ENCODE data around the gene JPH2.
"Not testable (repeated sequence)": the region's sequence is repeated elsewhere in the genome, so short reads cannot be mapped to it uniquely, and the experiment has no call there.

JPH2 gene

DNA sequence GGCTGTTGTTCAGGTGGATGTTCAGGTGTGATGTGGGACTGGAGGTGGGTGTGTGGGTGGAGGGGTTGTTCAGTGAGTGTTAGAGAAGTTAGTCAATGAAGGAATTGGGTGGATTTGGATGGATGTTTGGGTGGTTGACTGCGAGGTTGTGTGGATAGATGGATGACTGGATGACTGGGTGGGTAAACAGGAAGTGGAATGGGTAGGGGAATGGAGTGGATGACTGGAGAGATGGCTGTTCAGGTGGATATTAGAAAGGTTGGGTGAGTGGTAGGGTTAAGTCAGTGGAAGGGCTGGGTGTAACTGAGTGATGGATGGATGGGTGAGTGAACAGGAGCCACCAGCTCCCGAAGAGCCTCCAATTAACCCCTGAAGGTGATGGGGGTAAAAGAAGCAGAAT lies 27.9 kb downstream of the JPH2 start:
- DNase-seq (ENCODE audit: low read depth): no peak

- DNase-seq (ENCODE audit: low read depth): no peak
Measured at GRCh38 chr20:44157061-44157460, 29.9 kb downstream of the JPH2 start.

- no peak for DNase-seq (ENCODE audit: low read depth)
Measured at GRCh38 chr20:44154521-44155001, 32.4 kb downstream of the JPH2 start.

DNA sequence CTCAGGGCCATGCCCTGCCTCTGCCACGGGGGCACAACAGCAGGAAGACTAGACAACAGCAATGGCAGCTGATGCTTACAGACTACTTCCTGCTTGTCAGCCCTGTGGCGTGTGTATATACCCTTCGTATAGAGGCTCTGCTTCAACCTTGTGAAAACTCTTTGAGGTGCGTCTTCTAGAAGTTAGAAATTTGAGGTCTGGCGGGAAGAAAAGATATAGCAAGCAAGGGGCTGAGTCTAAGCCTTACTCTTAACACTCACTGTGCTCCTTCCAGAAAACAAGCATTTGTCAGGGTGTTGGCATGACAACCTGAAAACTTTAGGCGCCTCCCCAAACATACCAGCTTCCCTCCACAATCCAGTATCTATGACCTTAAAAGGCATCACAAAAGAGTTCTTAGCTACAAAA lies 33.3 kb downstream of the JPH2 start:
- peak; percentile 43 for DNase-seq (ENCODE audit: low read depth)

DNA sequence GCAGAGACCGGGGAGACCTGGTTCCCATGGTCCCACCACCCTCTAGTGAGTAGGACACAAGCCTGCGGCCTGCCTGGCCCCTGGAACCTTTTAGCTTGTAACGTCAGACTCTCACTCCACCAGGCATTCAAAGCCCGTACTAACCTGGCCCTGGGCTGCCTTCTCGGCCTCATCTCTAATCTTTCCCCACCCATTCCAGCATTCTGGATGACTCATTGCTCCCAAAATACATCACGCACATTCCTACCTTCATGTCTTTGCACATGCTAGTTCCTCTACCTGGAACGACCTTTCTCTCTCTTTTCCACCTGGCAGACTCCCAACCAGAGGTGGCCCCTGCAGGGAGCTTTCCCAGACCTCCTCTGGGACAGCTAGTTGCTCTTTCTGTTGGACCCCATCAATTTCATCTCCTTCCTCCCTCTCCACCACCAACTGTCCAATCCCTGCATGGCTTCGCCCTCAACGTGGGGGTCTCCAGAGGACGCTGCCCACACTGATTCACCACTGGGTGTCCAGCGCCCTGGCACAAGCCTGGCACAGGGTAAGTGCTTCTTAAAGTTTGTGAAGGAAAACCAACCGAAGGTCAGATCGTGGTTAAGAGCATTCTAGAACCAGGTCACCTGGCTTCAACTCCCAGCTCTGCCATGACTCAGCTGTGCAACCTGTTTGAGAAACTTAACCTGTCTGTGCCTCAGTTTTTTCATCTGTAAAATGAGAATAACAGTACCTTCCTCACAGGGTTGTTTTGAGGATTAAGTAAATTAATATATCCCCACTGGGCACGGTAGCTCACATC lies 35.2 kb downstream of the JPH2 start:
- no peak for DNase-seq (ENCODE audit: low read depth)

DNA sequence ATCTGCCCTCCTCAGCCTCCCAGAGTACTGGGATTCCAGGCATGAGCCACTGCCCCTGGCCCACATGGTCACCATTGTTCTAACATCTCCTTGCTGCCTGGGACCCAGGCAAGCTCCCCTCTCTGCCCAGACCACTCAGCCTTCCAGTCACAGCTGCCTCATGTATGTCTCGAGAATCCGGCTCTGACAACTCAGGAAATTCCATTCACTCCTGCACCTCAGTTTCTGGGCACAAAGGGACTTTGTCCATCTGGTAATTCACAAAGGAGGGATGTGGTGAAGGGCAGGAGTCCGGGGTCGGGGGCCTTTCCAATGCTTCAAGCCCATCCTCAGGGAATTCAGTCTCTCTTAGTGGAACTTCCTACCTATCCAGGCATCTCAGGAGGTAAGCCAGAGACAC lies 40.7 kb downstream of the JPH2 start:
- DNase-seq (ENCODE audit: low read depth): no peak

GRCh38 chr20:44145131-44145775 lies 41.7 kb downstream of the JPH2 start:
- no peak for DNase-seq (ENCODE audit: low read depth)

GRCh38 chr20:44143936-44144335 lies 43.1 kb downstream of the JPH2 start:
- no peak for DNase-seq (ENCODE audit: low read depth)

DNA sequence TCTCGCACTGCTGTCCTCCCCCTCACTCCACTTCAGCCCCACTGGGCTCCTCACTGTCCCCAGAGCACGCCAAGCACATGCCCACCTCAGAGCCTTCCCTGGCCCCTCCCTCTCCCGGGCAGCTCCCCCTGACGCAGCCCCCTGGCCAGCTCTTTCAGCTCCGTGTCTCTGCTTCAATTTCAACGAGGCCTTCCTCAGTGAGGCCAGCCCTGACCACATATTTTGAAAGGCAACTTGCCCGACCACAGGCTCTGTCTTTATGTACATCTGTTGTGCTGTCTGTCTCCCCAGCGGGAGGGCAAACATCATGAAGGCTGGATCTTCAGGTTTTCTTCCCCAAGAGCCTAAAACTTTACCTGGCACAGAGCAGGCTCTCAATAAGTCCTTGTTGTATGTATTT lies 44.6 kb downstream of the JPH2 start:
- DNase-seq (ENCODE audit: low read depth): no peak

- no peak for DNase-seq (ENCODE audit: low read depth)
Measured at GRCh38 chr20:44141873-44142272, 45.1 kb downstream of the JPH2 start.

GRCh38 chr20:44138867-44139266 lies 48.1 kb downstream of the JPH2 start:
- no peak for DNase-seq (ENCODE audit: low read depth)

DNA sequence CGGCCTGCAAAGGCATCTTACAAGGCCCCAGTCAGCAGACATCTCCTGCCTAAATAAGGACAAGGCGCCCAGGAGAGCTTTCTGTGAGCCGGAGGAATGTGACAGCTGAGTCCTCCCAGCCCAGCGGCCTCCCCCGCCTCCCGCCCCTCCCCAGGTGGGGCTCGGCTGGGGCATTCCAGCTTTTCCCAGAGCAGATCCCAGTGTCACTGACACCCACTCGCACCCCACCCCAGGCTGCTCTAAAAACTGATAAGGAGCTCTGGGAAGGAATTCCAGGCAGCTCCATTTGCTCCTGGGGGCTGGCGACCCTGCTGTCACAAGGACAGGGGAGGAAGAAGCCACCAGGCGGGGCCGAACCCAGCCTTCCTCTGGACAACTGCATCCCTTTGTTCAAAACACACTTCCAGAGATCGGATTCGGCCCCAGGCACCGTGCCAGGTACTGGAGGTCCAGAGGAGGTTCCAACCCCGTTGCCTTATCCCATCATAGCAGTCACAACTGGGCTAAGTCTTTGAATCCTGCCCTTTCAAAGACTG lies 49.7 kb downstream of the JPH2 start:
- DNase-seq (ENCODE audit: low read depth): no peak

GRCh38 chr20:44136579-44137265 lies 50.3 kb downstream of the JPH2 start:
- no peak for DNase-seq (ENCODE audit: low read depth)

GRCh38 chr20:44135417-44136204 lies 51.4 kb downstream of the JPH2 start:
- no peak for DNase-seq (ENCODE audit: low read depth)

GRCh38 chr20:44135012-44135412 lies 52.0 kb downstream of the JPH2 start:
- no peak for DNase-seq (ENCODE audit: low read depth)

DNA sequence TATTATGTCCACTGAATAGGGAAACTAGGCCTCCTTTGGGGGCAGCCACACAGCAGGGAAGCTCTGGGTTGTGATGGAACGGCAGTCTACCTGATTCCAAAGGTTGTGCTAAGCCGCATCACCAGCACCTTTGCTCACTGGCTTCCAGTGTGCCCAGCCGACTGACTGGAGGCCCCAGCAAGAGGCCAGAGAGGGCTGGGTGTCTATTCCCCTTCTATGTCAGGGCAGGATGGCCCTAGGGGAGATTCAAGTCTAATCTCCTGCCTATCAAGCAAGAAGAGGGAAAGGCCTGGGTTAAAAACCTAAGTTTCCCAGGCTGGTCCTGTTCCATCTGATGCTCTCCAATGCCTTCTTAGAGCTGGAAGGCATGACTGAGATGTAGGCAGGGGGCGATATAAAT lies 53.6 kb downstream of the JPH2 start:
- DNase-seq (ENCODE audit: low read depth): no peak

- no peak for DNase-seq (ENCODE audit: low read depth)
Measured at GRCh38 chr20:44131704-44132103, 55.3 kb downstream of the JPH2 start.

GRCh38 chr20:44129911-44130718 lies 56.9 kb downstream of the JPH2 start:
- no peak for DNase-seq (ENCODE audit: low read depth)

- DNase-seq (ENCODE audit: low read depth): not testable (repeated sequence)
Measured at GRCh38 chr20:44129300-44129699, 57.7 kb downstream of the JPH2 start.

- no peak for DNase-seq (ENCODE audit: low read depth)
Measured at GRCh38 chr20:44126445-44126844, 60.5 kb downstream of the JPH2 start.
